ENCODE results near the gene PTPRT. TPM values are rescaled to one million over a fixed set of nuclear protein-coding genes. Genes with fewer than 3 reads are reported as not detected.

The PTPRT gene
- total RNA-seq, 2 experiments from 2014 or later: not detected

DNA sequence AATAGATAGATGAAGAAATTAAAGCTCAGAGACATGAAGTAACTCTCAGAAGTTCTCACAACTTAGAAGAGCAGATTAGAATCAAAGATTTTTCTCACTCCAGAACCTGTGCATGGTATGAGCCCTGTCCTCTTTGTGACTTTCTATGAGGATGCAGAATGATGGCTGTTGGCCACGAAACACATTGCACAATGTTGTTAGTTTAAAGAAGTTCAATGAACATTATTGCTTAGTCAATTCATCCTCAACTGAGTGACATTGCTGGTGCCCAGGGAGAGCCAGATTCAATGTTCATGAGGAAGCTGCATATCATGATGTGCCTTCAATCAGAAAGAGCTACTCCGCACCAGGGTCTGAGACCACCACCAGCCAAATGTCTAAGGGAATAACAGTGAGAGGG lies 633.1 kb downstream of the PTPRT start:
- no peaks in the 10 kb centered on the region for H3K36me3 Mint-ChIP-seq
- no peaks in the 10 kb centered on the region for H3K27me3 Mint-ChIP-seq
- no peak overlapping the region for H3K4me3 Mint-ChIP-seq
- peaks cover 3% of the 10 kb centered on the region for H3K9me3 Mint-ChIP-seq
- H3K27ac Mint-ChIP-seq: no peak overlapping the region
- no peak for DNase-seq
- H3K4me1 Mint-ChIP-seq: peaks cover 6% of the 10 kb centered on the region

DNA sequence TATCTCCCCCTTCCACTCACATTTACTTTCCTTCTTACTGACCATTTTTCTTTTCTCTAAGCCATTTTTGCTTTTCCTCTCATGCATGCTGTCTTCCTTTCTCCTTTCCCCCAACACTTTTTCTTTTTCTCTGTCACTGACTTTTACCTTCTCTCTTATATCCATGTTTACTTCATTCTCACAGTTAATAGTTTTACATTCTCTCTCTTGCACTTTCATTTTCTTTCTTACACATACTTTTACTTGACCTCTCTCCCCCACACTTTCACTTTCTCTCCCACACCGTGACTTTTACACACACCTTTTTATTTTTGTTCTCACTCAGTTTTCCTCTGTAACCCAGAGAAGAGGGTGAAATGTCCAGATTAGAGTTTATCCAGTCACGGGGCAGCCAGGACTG lies 636.3 kb downstream of the PTPRT start:
- Mint-ChIP-seq H3K9me3 (peaks cover 4% of the 10 kb centered on the region), H3K27me3 (no peaks in the 10 kb centered on the region), H3K27ac (no peak overlapping the region), H3K4me1 (peaks cover 6% of the 10 kb centered on the region), H3K4me3 (no peak overlapping the region), H3K36me3 (no peaks in the 10 kb centered on the region)
- DNase-seq: no peak

GRCh38 chr20:42549496-42549895 lies 640.2 kb downstream of the PTPRT start:
- peaks cover 6% of the 10 kb centered on the region for H3K4me1 Mint-ChIP-seq
- peaks cover 7% of the 10 kb centered on the region for H3K9me3 Mint-ChIP-seq
- H3K36me3 Mint-ChIP-seq: no peaks in the 10 kb centered on the region
- no peak overlapping the region for H3K27ac Mint-ChIP-seq
- H3K4me3 Mint-ChIP-seq: no peak overlapping the region
- DNase-seq: no peak
- no peaks in the 10 kb centered on the region for H3K27me3 Mint-ChIP-seq

- H3K4me3 Mint-ChIP-seq: no peak overlapping the region
- H3K36me3 Mint-ChIP-seq: no peaks in the 10 kb centered on the region
- no peaks in the 10 kb centered on the region for H3K27me3 Mint-ChIP-seq
- no peaks in the 10 kb centered on the region for H3K4me1 Mint-ChIP-seq
- DNase-seq: no peak
- no peak overlapping the region for H3K27ac Mint-ChIP-seq
- peaks cover 3% of the 10 kb centered on the region for H3K9me3 Mint-ChIP-seq
These were observed 644.8 kb downstream of the PTPRT start for GRCh38 chr20:42544926-42545325.

- H3K27me3 Mint-ChIP-seq: no peaks in the 10 kb centered on the region
- no peak overlapping the region for H3K27ac Mint-ChIP-seq
- no peak overlapping the region for H3K4me3 Mint-ChIP-seq
- no peaks in the 10 kb centered on the region for H3K9me3 Mint-ChIP-seq
- no peaks in the 10 kb centered on the region for H3K36me3 Mint-ChIP-seq
- no peaks in the 10 kb centered on the region for H3K4me1 Mint-ChIP-seq
- DNase-seq: no peak
These were observed 656.9 kb downstream of the PTPRT start for GRCh38 chr20:42532831-42533230.

GRCh38 chr20:42531508-42531961 lies 658.2 kb downstream of the PTPRT start:
- no peaks in the 10 kb centered on the region for H3K9me3 Mint-ChIP-seq
- no peak overlapping the region for H3K4me3 Mint-ChIP-seq
- H3K27ac Mint-ChIP-seq: no peak overlapping the region
- no peaks in the 10 kb centered on the region for H3K36me3 Mint-ChIP-seq
- H3K4me1 Mint-ChIP-seq: no peaks in the 10 kb centered on the region
- H3K27me3 Mint-ChIP-seq: no peaks in the 10 kb centered on the region
- no peak for DNase-seq

DNA sequence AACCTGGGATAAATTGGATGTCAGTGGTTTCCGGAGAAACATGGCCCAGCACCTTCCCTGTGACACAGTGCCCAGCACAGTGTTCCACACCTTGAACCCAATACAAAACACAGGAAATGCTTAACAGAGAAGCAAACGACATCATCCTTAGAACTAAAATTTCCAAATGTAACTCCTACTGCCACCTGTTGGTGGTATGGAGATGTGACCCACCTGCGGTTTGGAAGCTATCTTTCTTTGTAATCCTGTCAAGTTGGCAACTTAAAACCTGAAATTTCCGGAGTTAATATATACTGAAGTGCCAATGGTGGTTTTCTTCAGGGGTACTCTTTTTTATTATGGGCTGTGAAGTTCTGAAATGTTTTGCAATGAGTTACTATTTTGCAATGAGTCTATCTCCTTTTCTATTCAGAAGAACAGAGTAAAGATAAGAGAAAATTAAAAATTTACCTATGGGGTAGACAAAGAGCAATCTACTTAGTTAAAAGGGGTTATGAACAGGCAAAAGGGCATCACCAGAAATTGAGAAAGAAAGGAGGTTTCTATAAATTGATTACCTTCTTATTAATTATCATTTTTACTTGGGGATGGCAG lies 658.8 kb downstream of the PTPRT start:
- no peak overlapping the region for H3K4me3 Mint-ChIP-seq

GRCh38 chr20:42530191-42530590 lies 659.5 kb downstream of the PTPRT start:
- H3K27me3 Mint-ChIP-seq: no peaks in the 10 kb centered on the region
- no peak for DNase-seq
- H3K36me3 Mint-ChIP-seq: no peaks in the 10 kb centered on the region
- H3K4me1 Mint-ChIP-seq: no peaks in the 10 kb centered on the region
- H3K9me3 Mint-ChIP-seq: no peaks in the 10 kb centered on the region
- H3K27ac Mint-ChIP-seq: no peak overlapping the region
- H3K4me3 Mint-ChIP-seq: no peak overlapping the region

More for the DNA sequence above, 658.8 kb downstream of the PTPRT start:
- Mint-ChIP-seq H3K36me3 (no peaks in the 10 kb centered on the region), H3K27me3 (no peaks in the 10 kb centered on the region), H3K4me1 (no peaks in the 10 kb centered on the region), H3K27ac (no peak overlapping the region), H3K9me3 (no peaks in the 10 kb centered on the region)
- no peak for DNase-seq

DNA sequence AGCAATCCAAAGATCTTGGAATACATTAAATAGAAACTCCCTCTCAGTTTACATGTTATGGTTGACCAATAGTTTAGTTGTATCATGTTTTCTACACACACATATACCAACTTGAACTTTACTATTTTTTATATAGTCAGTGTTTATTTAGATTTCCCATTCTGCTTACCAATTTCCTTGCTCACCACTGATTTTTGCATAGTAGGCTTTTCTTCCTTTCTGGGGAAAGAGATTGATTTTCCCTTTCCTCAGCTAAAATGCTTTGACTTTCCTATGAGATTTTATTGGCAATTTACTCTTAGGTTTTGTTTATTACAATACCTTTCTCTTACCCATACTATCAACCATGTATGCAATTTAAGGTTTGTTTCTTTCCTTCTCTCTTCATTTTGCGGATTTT lies 665.6 kb downstream of the PTPRT start:
- H3K9me3 Mint-ChIP-seq: peaks cover 4% of the 10 kb centered on the region
- DNase-seq: no peak
- peaks cover 4% of the 10 kb centered on the region for H3K27me3 Mint-ChIP-seq
- H3K27ac Mint-ChIP-seq: no peak overlapping the region
- no peaks in the 10 kb centered on the region for H3K4me1 Mint-ChIP-seq
- no peak overlapping the region for H3K4me3 Mint-ChIP-seq
- no peaks in the 10 kb centered on the region for H3K36me3 Mint-ChIP-seq

DNA sequence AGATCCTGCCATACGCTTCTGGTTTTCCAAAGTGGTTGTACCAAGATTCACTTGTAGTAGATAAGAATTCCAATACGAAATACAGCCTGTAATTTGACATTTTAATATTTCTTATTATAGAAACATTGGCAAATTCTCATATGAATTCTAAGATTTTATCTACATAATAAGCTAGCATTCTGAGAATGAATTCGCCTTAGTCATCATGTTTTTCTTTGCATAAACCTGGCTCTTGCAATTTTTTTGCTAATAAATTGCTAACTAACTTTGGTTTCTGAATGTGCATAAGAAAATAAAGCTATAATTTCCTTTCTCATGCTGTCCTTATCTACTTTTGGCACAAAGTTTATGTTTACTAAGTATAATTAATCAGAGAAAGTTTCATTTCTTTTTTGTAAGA lies 673.0 kb downstream of the PTPRT start:
- H3K4me1 Mint-ChIP-seq: no peaks in the 10 kb centered on the region
- no peaks in the 10 kb centered on the region for H3K36me3 Mint-ChIP-seq
- H3K4me3 Mint-ChIP-seq: no peak overlapping the region
- no peaks in the 10 kb centered on the region for H3K27me3 Mint-ChIP-seq
- DNase-seq: no peak
- peaks cover 4% of the 10 kb centered on the region for H3K9me3 Mint-ChIP-seq
- no peak overlapping the region for H3K27ac Mint-ChIP-seq

DNA sequence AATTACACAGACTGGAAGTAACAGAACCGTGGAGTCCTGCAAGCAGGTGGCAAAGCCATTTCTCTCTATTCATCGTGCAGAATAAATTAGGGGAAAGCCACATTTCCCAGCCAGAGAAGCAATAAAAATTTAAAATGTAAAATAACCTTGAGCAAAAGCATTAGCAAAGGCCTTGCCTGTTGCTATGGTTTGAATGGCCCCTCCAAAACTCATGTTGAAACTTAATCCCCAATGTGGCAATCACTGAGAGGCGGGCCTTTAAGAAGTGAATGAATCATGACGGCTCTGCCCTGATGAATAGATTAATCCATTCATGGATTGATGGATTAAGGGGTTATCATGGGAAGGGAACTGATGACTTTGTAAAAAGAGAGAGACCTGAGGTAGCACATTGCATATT lies 679.0 kb downstream of the PTPRT start:
- DNase-seq: no peak
- Mint-ChIP-seq H3K27ac (no peak overlapping the region), H3K4me3 (no peak overlapping the region), H3K36me3 (no peaks in the 10 kb centered on the region), H3K9me3 (no peaks in the 10 kb centered on the region), H3K4me1 (no peaks in the 10 kb centered on the region), H3K27me3 (no peaks in the 10 kb centered on the region)

DNA sequence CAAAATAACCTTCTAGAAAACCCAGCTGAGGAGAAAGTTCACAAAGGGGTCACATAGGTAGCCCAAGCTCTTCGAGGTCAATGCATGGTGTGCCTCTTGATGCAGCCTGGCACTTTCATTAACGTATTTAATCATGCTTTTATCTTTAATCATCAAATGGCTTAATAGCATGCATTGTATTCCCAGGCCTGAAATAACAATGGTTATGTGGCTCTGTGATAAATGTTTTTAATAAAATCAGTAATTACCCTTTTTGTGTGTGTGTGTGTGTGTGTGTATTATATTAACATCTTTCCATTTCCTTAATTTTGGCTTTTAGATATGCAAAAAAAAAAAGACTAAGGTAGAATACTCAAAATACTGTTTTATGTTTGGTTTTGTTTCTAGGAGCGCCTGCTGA lies 681.8 kb downstream of the PTPRT start:
- no peaks in the 10 kb centered on the region for H3K4me1 Mint-ChIP-seq
- H3K27ac Mint-ChIP-seq: no peak overlapping the region
- no peaks in the 10 kb centered on the region for H3K27me3 Mint-ChIP-seq
- no peaks in the 10 kb centered on the region for H3K36me3 Mint-ChIP-seq
- H3K4me3 Mint-ChIP-seq: no peak overlapping the region
- no peak for DNase-seq
- peaks cover 1% of the 10 kb centered on the region for H3K9me3 Mint-ChIP-seq

- no peak for DNase-seq
- no peaks in the 10 kb centered on the region for H3K4me1 Mint-ChIP-seq
- no peaks in the 10 kb centered on the region for H3K27me3 Mint-ChIP-seq
- no peak overlapping the region for H3K27ac Mint-ChIP-seq
- peaks cover 1% of the 10 kb centered on the region for H3K9me3 Mint-ChIP-seq
- no peak overlapping the region for H3K4me3 Mint-ChIP-seq
- H3K36me3 Mint-ChIP-seq: no peaks in the 10 kb centered on the region
These were observed 683.3 kb downstream of the PTPRT start for GRCh38 chr20:42506397-42506796.

DNA sequence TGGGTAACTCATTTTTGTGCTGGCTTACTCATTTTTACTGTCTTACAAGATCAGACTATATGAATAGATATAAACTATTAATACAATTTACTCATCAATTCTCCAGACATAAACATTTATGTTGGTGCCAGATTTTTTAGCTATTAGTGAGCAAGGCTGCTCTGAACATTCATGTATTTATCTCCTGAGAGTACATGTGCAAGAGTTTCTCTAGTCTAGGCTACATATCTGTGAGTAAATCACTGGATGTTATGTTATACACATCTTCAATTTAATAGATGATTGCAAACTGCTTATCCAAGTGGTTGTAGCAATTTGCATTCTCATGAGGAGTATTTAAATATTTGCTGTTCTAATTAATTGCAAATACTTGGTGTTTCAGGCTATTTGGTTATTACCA lies 687.1 kb downstream of the PTPRT start:
- Mint-ChIP-seq H3K9me3 (peaks cover 4% of the 10 kb centered on the region), H3K36me3 (no peaks in the 10 kb centered on the region), H3K27ac (no peak overlapping the region), H3K4me3 (no peak overlapping the region), H3K4me1 (no peaks in the 10 kb centered on the region), H3K27me3 (no peaks in the 10 kb centered on the region)
- DNase-seq: no peak

- Mint-ChIP-seq H3K27me3 (no peaks in the 10 kb centered on the region), H3K4me3 (no peak overlapping the region), H3K36me3 (no peaks in the 10 kb centered on the region), H3K9me3 (peaks cover 3% of the 10 kb centered on the region), H3K27ac (no peak overlapping the region), H3K4me1 (no peaks in the 10 kb centered on the region)
- DNase-seq: no peak
These were observed 693.1 kb downstream of the PTPRT start for GRCh38 chr20:42496595-42496994.

GRCh38 chr20:42494290-42494689 lies 695.4 kb downstream of the PTPRT start:
- Mint-ChIP-seq H3K27ac (no peak overlapping the region), H3K36me3 (no peaks in the 10 kb centered on the region), H3K4me1 (no peaks in the 10 kb centered on the region), H3K27me3 (no peaks in the 10 kb centered on the region), H3K4me3 (no peak overlapping the region), H3K9me3 (peaks cover 3% of the 10 kb centered on the region)
- no peak for DNase-seq
